Measurements from ENCODE around the gene EBPL.
"Not testable (repeated sequence)": the region's sequence is repeated elsewhere in the genome, so short reads cannot be mapped to it uniquely, and the experiment has no call there.

The EBPL gene

GRCh38 chr13:49632156-49632555 lies 59.1 kb downstream of the EBPL start:
- no peak for DNase-seq

- DNase-seq: no peak
These were observed 60.7 kb downstream of the EBPL start for GRCh38 chr13:49630580-49630979.

DNA sequence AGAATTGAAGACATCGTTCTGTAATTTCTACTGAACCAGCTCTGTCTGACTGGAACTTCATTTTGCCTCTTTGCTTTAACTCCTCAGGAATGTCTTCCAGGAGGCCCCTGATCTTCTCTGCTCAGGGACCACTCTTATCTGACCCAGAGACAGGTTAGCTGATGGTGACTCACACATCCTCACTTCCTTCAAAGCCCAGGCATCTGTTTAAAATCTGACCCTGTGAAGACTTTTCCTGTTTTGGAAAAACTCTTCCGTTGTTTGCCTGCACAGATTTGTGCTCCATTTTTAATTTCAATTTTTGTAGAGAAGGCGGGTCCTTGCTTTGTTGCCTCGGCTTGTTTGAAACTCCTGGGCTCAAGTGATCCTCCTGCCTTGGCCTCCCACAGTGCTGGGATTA lies 61.3 kb downstream of the EBPL start:
- no peak for DNase-seq

- DNase-seq: no peak
These were observed 61.9 kb downstream of the EBPL start for GRCh38 chr13:49629196-49629938.

DNA sequence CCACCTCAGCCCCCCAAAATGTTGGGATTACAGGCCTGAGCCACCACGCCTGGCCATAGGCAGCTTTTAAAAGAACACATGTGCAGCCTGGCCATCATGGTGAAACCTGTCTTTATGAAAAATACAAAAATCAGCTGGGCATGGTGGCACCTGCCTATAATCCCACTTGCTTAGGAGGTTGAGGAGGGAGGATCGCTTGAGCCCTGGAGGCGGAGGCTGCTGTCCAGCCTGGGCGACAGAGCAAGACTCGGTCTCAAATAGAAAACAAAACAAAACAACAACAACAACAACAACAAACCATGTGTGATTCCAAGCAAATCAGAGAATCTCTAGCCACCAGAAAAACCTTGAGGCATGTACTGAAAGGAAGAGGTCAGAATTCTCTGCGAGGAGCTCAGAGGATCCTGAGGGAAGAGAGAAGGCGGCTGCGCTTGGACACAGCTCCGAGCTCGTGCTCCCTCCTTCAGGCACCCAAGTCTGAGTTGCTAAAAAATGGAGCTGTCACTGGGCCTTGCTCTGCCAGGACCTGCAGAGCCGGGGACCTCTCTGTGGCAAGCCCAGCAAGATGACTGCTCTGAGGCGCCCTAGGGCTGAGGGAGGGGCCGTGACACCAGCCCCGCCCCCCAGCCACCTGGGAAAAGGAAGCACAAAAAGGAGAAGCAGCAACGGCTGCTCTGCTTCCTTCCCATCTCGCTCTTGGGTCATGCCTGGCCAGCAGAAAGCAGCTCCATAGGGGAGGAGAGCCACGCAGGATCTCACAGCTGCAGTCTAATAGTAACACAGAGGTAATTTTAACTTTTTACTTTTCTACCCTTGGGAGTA lies 63.2 kb downstream of the EBPL start, which contains the start of gene ARL11:
Gene ARL11, plus strand, starts transcription at position 677 of the 822 bp plus-strand sequence. CDS start 1,941 bp downstream, outside the sequence.
- DNase-seq: peak; percentile 73

DNA sequence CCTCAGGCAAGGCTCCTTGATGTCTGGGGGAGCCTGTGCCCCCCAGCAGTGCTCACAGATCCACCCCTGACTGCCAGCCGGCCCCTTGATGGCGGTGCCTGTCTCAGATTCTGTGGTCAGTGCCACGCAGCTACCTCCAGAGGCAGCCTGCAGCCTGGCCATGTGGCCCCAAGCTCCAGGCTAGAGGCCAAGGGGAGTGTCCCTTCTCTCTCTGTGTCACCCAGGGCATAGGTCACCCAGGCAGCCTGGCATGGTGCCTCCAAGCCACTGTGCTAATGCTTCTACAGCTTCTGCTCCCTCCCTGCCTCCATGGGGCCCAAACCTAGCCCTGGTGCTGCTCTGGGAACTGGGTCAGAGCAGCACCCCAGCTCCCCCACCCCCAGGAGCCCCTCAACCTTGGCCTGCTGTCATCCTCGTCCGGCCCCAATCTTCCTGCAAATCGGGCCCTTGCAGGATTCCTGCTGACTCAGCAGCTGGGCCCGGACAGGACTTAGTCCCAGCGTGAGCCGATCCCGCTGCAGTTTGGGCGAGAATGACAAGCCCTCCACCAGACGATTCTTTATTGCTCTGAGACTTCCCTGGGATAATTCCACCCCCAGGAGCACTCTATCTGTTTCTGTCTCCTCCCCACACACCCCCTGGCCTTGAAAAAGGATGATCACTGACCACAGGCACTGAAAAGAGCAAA lies 65.8 kb downstream of the EBPL start:
- no peak for DNase-seq

- DNase-seq: no peak
These were observed 67.1 kb downstream of the EBPL start for GRCh38 chr13:49624229-49624628.

DNA sequence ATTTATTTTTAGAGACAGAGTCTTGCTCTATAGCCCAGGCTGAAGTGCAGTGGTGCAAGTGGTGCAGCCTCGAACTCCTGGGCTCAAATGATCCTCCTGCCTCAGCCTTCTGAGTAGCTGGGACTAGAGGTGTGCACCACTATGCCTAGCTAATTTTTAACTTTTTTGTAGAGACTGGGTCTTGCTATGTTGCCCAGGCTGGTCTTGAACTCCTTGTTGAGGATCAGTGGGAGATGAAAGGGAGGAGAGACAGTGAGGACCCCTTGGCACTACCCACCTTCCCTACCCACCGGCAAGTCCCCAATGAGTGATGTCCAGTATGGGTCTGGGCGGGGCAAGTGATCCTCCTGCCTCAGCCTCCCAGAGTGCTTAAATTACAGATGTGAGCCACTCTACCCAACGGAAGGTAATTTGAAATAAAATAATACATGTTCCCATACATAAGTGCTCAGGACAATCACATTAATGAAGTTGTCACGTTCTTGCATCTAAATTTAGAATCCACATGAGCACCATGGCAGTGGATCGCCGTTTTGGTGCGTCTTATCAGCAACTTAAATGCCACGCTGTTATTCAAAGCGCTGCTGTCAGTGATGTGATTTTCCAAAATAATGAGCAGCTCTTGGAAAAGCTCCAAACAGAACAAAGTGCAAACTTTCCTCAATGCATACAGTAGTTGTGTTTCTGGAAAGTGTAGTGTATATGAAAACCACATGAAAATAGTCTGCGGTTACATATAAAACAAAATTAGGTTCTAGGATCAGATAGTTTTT lies 68.9 kb downstream of the EBPL start:
- no peak for DNase-seq

GRCh38 chr13:49620170-49620621 lies 71.1 kb downstream of the EBPL start:
- DNase-seq: no peak

GRCh38 chr13:49616676-49617065 lies 74.6 kb downstream of the EBPL start:
- no peak for DNase-seq

DNA sequence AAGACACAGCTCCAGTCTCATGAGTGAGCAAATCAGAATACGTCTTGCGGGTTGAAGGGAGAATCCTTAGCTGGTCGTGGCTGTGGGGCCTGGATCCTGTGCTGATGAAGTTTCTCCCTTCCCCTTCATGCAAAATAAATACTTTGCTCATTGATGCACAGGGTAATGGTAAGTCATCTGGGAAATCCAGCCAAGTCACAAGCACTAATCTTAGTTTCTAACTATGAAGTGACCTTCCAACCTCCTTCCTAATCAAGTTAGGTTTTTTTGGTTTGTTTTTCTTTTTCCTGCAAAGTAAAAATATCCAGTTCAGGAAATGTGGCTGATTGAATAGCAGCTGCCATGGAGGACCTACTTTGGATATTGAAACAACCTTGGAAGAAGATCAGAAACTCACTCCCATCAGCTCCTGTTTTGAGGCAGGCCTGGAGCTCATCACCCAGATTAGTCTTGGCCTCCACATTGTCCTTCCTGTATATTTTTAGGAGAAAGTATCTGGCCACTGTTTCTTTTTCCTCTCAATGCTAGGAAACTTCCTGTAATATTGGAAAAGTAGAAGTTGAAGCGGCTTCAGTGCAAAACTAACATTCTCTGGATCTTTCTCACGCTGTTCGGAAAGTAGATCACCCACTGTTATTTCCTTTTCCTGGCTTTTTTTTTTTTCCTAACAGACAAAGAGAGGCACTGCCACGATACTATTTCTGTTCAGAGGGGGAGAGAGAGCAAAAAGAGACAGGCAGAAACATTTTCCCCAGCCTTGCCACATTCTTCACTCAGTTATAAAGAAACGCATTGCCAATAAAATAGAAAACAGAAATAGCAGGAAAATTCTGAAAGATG lies 75.2 kb downstream of the EBPL start:
- DNase-seq: no peak

DNA sequence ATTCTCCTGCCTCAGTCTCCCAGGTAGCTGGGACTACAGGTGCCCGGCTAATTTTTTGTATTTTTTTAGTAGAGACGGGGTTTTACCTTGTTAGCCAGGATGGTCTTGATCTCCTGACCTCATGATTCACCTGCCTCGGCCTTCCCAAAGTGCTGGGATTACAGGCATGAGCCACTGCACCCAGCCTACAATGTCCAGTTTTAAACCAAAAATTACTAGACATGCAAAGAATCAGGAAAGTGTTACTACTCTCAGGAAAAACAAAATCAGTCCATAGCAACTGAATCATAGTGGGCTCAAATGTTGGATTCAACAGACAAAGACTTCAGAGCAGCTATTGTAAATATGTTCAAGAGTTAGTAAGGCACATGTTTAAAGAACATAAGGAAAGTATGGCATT lies 79.2 kb downstream of the EBPL start:
- not testable (repeated sequence) for DNase-seq

All from activated CD4-positive, alpha-beta T cell treated with anti-CD3 and anti-CD28 coated beads for 48 hours (primary cell).